ENCODE results near the gene KCNN2.

The KCNN2 gene

DNA sequence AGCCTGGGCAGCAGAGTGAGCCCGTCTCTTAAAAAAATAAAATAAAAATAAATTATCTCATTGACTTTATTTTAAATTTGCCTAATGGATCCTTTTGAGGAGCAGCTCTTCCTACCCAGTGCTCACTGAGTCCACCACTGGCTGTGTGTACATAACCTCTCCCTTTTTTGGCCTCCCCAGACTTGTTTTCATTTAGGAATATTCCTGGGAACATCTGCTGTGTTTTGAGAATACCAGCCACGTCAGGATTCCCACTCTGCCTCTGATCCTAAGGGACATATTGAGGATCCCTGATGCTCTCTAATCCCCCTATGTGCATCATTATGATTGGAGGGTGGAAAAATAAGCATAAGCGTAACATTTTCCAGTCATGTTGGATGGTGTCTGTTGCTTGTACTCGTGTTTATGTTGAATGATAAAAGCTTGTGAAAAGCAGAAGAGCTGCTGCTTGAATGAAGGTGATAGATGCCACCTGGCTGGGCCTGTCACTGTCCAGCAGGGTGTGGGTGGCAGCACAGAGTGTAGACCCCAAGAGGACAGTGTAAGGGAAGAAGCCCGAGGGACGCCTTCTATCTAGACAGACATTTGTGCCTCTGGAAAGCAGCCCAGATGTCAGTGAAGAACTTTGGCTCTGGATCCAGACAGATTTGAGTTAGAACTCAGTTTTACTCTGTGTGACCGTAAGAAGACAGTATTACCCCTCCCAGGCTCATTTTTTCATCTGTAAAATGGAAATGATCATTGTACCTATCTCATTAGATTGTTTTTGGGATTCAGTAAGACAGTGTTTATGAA lies 15.4 kb downstream of the KCNN2 start:
- Histone ChIP-seq H3K4me3 (replicated peaks; ENCODE audit: insufficient read depth, low read length) (no peak overlapping the region), H3K27ac (replicated peaks) (no peak overlapping the region), H3K27me3 (ENCODE audit: insufficient read depth, poor library complexity, severe bottlenecking) (no peaks in the 10 kb centered on the region)
- TF ChIP-seq POLR2AphosphoS5 (IDR thresholded peaks at IDR 0.05; ENCODE audit: low read depth) (no peak), CTCF (IDR thresholded peaks at IDR 0.05; ENCODE audit: insufficient read depth, low read length) (no peak), GABPA (IDR thresholded peaks at IDR 0.05; ENCODE audit: low read depth) (no peak), SPI1 (IDR thresholded peaks at IDR 0.05; ENCODE audit: borderline replicate concordance, low read depth) (no peak)
- TF ChIP-seq, protein P1, sequence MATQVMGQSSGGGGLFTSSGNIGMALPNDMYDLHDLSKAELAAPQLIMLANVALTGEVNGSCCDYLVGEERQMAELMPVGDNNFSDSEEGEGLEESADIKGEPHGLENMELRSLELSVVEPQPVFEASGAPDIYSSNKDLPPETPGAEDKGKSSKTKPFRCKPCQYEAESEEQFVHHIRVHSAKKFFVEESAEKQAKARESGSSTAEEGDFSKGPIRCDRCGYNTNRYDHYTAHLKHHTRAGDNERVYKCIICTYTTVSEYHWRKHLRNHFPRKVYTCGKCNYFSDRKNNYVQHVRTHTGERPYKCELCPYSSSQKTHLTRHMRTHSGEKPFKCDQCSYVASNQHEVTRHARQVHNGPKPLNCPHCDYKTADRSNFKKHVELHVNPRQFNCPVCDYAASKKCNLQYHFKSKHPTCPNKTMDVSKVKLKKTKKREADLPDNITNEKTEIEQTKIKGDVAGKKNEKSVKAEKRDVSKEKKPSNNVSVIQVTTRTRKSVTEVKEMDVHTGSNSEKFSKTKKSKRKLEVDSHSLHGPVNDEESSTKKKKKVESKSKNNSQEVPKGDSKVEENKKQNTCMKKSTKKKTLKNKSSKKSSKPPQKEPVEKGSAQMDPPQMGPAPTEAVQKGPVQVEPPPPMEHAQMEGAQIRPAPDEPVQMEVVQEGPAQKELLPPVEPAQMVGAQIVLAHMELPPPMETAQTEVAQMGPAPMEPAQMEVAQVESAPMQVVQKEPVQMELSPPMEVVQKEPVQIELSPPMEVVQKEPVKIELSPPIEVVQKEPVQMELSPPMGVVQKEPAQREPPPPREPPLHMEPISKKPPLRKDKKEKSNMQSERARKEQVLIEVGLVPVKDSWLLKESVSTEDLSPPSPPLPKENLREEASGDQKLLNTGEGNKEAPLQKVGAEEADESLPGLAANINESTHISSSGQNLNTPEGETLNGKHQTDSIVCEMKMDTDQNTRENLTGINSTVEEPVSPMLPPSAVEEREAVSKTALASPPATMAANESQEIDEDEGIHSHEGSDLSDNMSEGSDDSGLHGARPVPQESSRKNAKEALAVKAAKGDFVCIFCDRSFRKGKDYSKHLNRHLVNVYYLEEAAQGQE (IDR thresholded peaks at IDR 0.05; ENCODE audit: insufficient replicate concordance, low read depth), result no peak
- DNase-seq (ENCODE audit: low read depth in 1 of 2, low spot score in 1 of 2), result no peak

DNA sequence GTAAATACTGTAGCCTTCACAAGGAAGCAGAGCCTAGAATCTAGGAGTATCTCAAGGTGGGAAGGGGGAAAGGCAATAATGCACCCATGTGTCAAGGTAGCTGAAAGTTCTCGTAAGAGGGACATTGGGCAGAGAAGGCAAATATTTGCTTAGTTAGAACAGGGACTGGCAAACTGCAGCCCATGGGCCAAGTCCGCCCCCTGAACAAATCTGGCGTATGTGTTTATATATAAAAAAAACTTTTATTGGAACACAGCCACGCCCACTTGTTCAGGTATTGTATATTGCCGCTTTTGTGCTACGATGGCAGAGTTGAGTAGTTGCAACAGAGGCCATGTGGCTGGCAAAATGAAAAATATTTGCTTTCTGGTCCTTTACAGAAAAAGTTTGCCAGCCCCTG lies 16.1 kb downstream of the KCNN2 start:
- H3K27ac ChIP-seq (replicated peaks), result no peak overlapping the region
- no peak for DNase-seq (ENCODE audit: low read depth in 1 of 2, low spot score in 1 of 2)
- TF ChIP-seq SPI1 (IDR thresholded peaks at IDR 0.05; ENCODE audit: borderline replicate concordance, low read depth) (no peak), GABPA (IDR thresholded peaks at IDR 0.05; ENCODE audit: low read depth) (no peak), POLR2AphosphoS5 (IDR thresholded peaks at IDR 0.05; ENCODE audit: low read depth) (no peak), CTCF (IDR thresholded peaks at IDR 0.05; ENCODE audit: insufficient read depth, low read length) (no peak)
- TF ChIP-seq, protein P1 (IDR thresholded peaks at IDR 0.05; ENCODE audit: insufficient replicate concordance, low read depth), result no peak
- no peaks in the 10 kb centered on the region for H3K27me3 ChIP-seq (ENCODE audit: insufficient read depth, poor library complexity, severe bottlenecking)
- H3K4me3 ChIP-seq (replicated peaks; ENCODE audit: insufficient read depth, low read length), result no peak overlapping the region

DNA sequence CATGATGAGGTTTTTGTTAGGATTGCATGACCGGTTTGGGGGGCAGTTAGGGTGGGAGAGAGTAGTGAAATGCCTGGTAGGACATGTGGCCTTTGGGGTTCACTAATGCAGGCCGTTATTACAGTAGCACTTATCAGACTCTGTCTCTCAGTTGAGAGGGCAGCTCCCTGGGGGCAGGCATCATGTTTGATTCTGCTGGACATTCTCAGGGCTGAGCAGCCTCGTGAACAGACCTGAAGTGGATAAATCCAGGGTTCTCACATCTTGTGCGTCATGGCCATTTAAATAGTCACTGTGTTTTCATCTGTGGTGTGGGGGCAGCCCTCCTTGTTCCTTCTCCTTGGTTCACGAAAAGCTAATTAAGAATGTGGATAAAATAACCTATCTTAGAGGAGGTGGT lies 18.9 kb downstream of the KCNN2 start:
- no peaks in the 10 kb centered on the region for H3K27me3 ChIP-seq (ENCODE audit: insufficient read depth, poor library complexity, severe bottlenecking)
- no peak for TF ChIP-seq GABPA (IDR thresholded peaks at IDR 0.05; ENCODE audit: low read depth)
- no peak for TF ChIP-seq SPI1 (IDR thresholded peaks at IDR 0.05; ENCODE audit: borderline replicate concordance, low read depth)
- no peak for TF ChIP-seq POLR2AphosphoS5 (IDR thresholded peaks at IDR 0.05; ENCODE audit: low read depth)
- TF ChIP-seq CTCF (IDR thresholded peaks at IDR 0.05; ENCODE audit: insufficient read depth, low read length), result no peak
- TF ChIP-seq, protein P1 (IDR thresholded peaks at IDR 0.05; ENCODE audit: insufficient replicate concordance, low read depth), result no peak
- no peak overlapping the region for H3K4me3 ChIP-seq (replicated peaks; ENCODE audit: insufficient read depth, low read length)

More for the DNA sequence above, 18.9 kb downstream of the KCNN2 start:
- H3K27ac ChIP-seq (replicated peaks), result no peak overlapping the region
- no peak for DNase-seq (ENCODE audit: low read depth in 1 of 2, low spot score in 1 of 2)
